NCI-H2029 (cell line): ENCODE data around the gene INSIG1.

Experiments used
- DNase-seq: peaks from one replicate; lab custom pipeline; 2025; lab: John Stamatoyannopoulos, UW

Gene INSIG1

GRCh38 chr7:155349601-155350331, 52.1 kb downstream of the INSIG1 start:
- DNase-seq, result no peak

- DNase-seq, result no peak
Observed at GRCh38 chr7:155351120-155351870, 53.6 kb downstream of the INSIG1 start.

DNA sequence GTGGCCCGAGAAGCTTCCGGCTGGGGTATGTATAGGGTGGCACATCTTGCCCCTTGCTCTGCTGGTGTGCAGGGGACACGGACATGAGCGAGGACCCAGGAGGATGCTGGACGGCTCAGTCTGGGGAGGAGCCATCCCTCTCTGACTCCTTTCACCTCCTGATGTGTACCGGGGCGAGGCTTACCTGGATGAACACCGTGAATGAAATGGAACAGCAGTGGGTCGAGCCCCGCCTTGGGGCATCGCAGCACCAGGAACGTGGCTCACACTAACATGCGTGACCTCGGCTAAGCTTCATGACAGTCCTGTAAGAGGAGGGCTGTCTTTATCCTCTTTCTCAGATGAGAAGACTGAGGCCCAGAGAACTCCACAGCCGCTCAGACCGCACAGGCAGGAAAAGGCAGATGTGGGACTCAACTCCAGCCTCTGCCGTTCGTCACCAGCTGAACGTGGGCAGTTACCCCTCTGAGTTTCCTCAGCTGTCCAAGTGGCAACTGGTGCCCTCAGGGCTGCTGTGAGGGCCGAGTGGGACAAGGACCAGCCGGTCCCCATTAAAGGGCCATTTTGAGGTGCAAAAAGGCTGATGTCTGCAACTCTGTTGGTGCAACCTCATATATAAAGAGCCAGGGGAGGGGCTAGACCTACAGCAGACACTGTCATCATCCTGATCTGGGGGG, 54.5 kb downstream of the INSIG1 start:
- DNase-seq, result no peak

DNA sequence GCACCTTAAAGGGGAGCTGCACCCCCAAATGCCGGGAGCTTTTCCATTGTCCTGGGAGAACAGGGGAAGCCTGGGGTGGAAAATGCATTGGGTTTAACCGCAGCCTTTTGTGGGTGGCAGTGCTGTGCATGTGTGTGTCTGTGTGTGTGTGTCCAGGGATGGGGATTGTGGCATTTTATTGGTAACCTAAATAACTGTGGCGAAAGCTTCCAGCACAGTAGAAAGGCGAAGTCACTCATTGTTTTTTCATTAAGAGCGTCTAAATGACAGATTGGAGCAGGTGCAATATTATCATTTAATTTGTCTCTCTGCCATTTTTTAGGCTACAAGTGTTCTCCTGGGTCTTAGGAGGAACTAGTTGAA, 55.1 kb downstream of the INSIG1 start:
- DNase-seq, result no peak

DNA sequence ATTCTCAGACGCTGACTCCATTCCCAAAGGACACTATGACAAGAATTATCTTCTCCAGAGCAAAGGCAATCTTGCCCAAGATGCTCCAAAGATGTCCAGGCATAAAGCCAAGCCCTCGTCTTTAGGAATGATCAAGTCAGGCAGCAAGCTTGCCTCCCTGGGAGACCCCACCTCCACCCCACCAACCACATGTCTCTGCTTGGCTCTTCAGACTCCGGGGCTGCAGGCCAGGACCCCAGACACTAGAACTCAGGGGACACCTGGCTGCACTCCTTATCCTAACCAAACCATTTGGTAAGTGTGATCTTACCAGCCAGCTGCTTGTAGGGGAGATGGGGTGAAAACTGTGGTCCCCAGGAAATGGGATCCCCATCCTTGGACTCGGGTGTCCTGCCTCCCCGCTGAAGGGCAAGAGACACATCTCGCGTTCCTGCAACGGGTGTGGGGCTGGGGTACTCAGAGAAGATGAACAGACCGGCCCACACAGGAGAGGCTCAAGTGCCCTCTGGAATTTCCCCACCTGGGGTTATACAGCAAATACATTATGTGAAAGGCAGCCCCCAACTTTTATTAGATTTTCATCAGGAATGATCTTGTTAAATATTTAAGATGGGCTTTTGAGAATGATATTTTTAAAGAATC, 55.7 kb downstream of the INSIG1 start:
- DNase-seq, result no peak

DNA sequence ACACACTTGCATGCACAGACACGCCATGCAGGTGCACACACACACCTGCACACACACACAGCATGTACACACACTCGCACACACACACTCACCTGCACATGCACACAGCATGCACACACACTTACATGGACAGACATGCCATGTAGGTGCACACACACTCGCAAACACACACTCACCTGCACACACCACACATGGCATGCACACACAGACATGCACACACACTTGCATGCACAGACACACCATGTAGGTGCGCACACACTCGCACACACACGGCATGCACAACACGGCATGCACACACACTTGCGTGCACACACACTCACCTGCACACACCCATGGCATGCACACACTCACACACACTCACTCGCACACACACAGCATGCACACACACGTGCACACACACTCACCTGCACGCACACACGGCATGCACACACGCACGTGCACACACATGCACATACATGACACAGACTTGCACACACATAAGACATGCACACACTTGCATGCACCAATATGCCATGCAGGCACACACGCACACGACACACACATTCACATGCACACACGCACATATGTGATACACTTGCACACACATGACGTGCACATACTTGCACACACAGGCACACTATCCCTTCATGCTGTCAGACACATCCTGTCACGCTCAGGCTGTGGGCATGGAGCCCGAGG, 56.8 kb downstream of the INSIG1 start:
- DNase-seq, result no peak

DNA sequence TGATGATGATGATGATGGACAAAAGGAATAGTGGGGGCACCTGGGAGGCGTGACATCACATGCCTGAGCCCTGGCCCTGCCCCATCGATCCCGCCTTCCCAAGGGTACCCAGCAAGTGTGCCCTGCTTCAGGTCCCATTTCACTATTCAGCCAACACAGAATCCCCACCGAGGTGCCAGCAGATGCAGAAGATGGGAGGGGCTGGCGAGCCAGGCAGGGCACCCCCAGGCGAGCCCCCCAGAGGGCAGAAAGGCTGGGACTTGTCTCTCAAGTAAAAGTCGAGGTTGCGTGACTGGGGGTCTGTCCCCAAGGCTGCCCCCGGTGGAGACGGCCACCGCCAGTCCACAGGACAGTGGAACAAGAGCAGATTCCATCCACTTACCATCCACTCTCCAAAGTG, 57.5 kb downstream of the INSIG1 start:
- DNase-seq, result no peak

DNA sequence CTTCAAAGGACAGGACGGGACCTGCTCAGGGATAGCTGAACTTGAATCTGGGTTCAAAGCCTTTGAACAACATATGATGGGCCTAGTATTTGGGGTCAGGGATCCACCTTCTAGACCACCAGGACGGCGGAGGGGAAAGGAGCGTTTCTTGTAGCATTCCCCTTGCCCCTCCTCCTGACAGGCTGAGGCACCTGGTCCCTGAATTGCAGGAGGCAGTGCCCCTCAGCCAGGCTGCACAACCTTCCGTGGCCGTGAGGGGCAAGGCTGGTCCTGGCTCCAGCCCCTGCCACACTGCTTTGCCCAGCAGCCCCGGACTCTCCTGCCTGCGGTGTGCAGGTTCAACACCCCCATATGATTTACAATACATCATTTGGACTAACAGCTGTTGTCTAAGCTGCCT, 58.1 kb downstream of the INSIG1 start:
- no peak for DNase-seq

GRCh38 chr7:155356323-155357105, 58.8 kb downstream of the INSIG1 start:
- no peak for DNase-seq

- DNase-seq, result no peak
Observed at GRCh38 chr7:155357573-155358041, 59.9 kb downstream of the INSIG1 start.

- no peak for DNase-seq
Observed at GRCh38 chr7:155358066-155358947, 60.6 kb downstream of the INSIG1 start.

- no peak for DNase-seq
Observed at GRCh38 chr7:155358948-155359712, 61.5 kb downstream of the INSIG1 start.
